GM20431 (cell line): Measurements from ENCODE around the gene SPATA33.
"Not testable (repeated sequence)": the region's sequence is repeated elsewhere in the genome, so short reads cannot be mapped to it uniquely, and the experiment has no call there.

Experiments
- in situ Hi-C: fragments of 300-500 bp; cut with MseI, MboI; formaldehyde crosslinking; loops from one replicate; pipeline ENCODE4 v1.15.0; 2020; ENCODE audit warnings: low sequenced_read_pairs; ENCODE audit not compliant: unreplicated experiment

The SPATA33 gene

DNA sequence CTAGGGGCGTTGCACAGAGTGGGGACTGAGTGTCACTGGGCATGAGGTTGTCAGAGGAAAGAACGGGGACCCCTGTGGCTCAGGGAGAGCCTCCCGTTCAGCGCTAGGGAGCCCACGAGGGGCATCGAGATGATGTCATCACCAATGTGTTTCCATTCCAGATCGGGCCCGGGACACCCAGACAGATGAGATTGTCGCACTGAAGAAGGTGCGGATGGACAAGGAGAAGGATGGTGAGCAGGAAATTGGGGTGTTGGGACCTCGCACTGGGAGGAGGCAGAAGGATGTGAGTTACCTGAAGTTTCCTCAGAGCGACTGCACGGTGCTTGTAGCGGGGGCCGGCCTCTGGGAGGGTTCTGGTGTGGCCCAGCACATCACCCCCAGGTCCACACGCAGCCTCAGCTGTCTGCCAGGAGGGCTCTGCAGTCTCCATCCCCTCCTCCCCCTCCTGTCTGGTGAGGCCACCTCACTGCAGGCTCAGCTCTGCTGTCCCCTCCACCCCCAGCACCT, 32.8 kb downstream of the SPATA33 start:
- in situ Hi-C loops, result no loop called here

- in situ Hi-C loops, result no loop called here
Measured at GRCh38 chr16:89691231-89691985, 33.8 kb downstream of the SPATA33 start.

- in situ Hi-C loops, result no loop called here
Measured at GRCh38 chr16:89691986-89692569, 34.4 kb downstream of the SPATA33 start.

DNA sequence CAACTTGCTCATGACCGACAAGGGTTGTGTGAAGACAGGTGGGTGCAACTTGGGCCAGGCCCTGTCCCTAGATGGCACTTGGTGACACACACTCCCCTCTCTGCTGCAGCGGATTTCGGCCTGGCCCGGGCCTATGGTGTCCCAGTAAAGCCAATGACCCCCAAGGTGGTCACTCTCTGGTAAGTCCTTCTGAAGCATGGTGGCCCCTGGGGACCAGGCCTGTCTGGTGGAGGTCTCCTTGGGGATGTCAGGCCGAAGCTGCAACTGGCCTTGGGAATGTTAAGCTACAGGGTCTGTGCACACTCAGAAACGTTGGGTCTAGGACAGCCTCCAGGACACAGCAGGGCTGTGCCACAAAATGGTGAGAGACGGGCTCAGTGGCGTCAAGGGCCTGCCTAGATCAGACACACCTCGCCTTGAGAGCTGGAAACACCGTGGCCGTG, 35.7 kb downstream of the SPATA33 start:
- in situ Hi-C loops, result no loop called here

- in situ Hi-C loops, result no loop called here
Measured at GRCh38 chr16:89693931-89694783, 36.5 kb downstream of the SPATA33 start.

DNA sequence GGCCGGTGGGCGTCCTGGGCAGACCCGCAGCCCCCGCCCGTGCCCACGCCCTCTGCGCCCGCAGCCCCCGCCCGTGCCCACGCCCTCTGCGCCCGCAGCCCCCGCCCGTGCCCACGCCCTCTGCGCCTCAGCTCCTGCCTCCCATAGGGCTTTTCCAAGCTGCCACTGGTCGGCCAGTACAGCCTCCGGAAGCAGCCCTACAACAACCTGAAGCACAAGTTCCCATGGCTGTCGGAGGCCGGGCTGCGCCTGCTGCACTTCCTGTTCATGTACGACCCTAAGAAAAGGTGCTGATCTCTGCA, 37.1 kb downstream of the SPATA33 start:
- in situ Hi-C loops, result not testable (repeated sequence)

DNA sequence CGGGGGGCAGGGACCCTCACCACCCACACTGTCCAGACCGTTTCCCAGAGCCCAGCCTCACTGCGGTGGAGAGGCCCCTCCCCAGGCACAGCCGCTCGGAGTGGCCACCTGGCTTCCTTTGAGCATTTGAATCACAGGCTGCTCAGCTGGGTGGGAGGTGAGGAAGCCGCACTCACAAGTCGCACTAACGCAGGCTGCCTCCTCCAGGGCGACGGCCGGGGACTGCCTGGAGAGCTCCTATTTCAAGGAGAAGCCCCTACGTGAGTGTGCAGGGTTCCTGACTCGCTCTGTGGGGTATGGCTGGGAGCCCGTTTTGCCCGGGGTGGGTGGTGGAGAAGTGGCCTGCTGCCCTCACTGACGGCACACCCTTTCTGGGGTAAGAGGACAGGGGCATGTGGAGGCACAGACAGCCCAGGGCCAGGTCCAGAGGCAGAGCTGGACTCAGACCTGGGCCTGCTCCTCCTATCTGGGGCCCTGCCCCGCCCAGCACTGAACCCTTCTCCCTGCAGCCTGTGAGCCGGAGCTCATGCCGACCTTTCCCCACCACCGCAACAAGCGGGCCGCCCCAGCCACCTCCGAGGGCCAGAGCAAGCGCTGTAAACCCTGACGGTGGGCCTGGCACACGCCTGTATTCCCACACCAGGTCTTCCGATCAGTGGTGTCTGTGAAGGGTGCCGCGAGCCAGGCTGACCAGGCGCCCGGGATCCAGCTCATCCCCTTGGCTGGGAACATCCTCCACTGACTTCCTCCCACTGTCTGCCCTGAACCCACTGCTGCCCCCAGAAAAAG, 37.6 kb downstream of the SPATA33 start:
- in situ Hi-C loops, result no loop called here

- in situ Hi-C loops, result no loop called here
Measured at GRCh38 chr16:89695875-89696669, 38.4 kb downstream of the SPATA33 start.

DNA sequence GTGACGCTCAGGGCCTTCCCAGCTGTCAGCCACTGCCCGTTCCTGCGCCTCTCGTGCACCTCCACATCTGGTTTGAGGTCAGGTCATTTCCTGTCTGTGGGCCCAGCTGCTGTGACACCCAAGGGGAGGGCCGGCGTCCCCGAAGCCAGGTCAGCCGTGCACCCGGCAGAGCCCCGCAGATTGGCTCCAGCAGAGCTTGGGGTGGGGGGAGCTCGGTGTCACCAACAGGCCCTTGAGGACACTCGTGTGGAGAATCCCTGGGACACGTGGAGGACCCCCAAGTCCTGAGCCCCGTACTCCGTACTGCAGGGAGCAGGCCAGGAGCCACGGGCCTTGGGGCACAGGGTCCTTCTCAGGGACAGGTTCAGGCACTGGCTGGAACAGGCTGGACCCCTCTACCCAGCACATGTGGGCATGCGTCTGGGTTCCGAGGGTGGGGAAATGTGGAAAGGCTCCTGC, 39.1 kb downstream of the SPATA33 start:
- in situ Hi-C loops, result no loop called here

GRCh38 chr16:89697161-89697615, 39.6 kb downstream of the SPATA33 start:
- in situ Hi-C loops, result no loop called here

DNA sequence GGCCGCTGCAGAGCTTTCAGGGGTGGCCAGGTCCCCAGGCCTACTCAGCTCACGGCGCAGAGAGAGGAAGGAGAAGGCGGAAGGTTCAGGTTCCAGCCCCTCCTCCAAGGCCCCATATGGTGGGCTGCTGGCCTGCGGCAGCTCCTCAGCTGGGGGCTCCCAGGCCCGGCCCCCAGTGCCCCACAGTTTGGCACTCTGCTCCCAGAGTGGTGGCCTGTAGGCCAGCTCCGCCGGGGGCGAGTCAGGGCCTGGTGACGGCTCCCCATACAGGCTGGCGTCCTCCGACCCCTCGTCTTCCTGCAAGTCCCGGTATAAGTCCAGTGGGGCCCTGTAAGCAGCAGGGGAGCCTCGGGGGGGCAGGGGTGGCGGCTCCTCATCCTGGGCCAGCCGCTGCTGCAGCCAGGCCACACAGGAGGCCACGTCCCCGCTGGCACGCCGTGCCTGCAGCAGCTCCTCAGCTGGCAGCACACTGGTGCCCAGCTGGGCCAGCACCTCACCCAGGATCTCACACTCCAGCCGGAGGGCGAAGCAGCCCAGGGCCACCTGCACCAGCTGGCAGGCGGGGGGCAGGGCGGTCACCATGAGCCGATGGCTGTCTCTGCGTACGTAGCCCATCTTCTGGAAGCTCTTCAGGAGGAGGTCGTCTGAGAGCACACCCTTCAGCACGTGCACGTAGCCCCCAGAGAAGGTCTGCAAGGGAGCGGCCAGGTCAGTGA, 40.1 kb downstream of the SPATA33 start:
- in situ Hi-C loops, result no loop called here

GRCh38 chr16:89698717-89699116, 41.1 kb downstream of the SPATA33 start:
- in situ Hi-C loops, result not testable (repeated sequence)

GRCh38 chr16:89699629-89700099, 42.0 kb downstream of the SPATA33 start:
- in situ Hi-C loops, result not testable (repeated sequence)

DNA sequence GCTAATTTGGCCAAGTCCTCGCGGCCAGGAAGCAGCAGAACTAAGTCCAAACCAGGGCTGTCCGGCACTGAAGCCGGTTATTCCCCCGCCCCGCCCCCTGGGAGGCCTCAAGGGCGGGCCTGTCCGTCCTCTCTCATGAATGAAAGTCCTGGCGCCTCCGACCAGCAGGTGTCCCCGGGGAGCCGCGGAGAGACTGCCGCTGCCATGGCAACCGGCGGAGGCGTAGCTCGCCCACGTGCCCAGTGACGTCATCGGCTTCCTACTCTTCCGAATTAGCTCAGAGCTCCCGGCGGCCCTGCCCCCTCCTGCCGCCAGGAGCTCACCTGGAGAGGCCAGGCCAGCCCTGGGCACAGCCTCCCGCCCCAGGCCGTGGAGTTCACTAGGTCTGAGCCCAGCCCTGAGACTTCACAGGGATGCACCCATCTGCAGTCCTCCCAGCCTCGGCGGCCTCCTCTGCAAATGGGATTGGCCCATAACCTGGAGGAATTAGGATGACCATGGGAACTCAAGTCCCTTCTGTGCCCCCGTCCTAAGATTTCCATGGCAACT, 42.5 kb downstream of the SPATA33 start:
- in situ Hi-C loops, result no loop called here

DNA sequence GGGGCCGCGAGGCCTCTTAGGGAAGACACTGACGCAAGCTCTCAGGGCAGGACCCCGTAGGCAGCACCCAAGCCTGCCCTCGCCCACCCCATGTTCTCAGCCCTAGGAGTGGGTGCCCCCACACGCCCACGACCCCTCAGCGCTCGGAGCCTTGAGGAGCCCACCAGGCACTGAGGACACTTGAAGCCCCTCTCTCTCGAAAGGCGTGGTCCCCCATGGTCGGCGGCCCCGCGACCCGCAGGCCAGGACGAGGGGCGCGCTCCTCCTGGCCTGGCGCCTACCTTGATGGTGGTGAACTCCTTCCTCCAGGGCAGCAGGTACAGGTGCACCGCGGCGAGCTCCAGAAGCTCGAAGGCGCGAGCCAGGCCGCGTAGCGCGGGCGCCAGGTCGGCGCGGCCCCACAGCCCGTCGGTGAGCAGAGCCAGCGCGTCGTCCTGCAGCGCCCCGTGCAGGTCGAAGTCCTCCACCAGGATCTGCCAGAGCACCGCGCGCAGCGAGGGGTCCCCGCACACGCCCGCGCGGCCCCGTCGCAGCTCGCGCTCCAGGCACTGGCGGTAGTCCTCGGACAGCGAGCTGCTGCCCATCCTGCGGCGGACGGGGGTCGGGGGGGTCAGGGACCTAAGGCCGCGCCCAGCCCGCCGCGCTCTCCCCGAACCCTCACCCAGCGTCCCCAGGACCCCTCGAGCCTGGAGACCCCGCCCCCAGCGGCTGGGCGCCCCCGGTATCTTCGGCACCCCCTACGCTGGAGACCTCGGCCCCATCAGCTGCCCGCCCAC, 43.2 kb downstream of the SPATA33 start:
- in situ Hi-C loops, result no loop called here

DNA sequence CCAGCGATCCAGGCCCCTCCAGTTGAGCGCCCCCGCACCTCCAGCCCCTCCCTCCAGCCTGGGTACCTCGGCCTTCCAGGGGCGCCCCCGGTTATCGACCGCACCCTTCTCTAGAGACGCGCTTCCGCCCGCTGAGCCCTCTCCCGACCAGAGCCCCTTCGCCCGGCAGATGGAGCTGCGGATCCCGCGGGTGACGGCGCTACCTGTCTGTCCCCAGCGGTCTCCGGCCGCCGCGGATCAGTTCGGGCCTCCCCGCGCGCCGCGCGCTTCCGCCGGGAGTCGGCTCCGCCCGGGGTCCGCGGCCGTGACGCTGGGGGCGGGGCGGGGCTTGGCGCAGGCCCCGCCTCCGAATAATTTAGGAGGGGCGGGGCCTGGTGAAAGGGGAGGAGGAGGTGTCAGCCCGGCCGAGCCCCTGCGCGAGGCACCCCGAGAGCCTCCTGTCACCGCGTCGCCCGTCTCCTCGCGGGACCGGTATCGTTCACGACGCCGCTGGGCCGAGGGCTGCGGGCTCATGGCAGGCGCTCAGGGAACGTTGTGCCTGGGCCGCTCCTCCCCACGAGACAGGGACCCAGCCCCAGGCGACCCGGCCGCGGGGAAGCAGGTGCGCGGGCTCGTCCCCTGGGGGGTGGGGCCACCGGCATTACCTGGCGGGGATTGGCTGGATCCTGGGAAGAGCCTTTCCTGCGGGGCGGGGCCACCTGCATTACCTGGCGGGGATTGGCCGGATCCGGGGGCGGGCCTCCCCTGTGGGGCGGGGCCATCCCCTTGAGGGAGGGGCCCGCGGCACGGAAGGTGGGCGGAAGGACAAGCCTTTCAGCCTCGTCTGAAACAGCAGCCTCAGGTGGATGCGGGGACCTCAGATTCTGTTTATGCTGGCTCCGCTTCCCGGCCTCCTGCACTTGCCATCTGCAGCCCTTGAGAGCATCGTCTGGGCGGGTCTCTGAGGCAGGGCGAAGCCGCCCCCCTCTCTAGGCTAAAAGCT, 44.1 kb downstream of the SPATA33 start, which contains the start of gene SPATA2L:
Gene SPATA2L (minus strand): TSS at position 281 of the 982 bp plus-strand sequence. CDS start 473 bp downstream, outside the sequence.
- in situ Hi-C loops, result no loop called here
